Measurements from ENCODE around the gene CAPZB.

DNA sequence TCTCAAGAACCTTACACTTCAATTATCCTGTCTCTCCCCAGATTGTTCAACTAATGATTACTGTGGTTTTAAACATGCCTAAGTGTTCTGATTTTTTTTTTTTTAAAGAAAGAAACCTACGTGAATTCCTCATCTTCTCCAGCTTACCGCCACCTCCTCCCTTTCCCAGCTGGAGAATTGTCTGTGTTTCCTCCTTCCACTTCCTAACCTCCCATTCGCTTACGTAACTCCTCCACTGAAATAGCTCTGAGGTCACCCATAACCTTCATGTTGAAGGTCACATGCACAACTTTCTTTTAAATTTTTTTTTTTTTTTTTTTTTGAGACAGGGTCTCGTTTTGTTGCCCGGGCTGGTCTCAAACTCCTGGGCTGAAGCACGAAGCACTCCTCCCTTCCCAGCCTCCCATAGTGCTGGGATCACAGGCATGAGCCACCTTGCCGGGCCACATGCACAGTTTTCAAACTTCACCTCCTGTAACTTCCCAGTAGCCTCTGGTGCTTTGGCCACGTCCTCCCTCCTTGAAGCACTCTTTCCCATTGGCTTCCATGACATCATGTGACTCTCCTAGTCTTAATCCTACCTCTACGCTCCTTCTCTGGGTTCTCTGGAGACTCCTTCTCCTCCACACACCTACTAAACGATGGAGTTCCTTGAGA, 9.8 kb upstream of the CAPZB start:
- TF ChIP-seq, protein P1, sequence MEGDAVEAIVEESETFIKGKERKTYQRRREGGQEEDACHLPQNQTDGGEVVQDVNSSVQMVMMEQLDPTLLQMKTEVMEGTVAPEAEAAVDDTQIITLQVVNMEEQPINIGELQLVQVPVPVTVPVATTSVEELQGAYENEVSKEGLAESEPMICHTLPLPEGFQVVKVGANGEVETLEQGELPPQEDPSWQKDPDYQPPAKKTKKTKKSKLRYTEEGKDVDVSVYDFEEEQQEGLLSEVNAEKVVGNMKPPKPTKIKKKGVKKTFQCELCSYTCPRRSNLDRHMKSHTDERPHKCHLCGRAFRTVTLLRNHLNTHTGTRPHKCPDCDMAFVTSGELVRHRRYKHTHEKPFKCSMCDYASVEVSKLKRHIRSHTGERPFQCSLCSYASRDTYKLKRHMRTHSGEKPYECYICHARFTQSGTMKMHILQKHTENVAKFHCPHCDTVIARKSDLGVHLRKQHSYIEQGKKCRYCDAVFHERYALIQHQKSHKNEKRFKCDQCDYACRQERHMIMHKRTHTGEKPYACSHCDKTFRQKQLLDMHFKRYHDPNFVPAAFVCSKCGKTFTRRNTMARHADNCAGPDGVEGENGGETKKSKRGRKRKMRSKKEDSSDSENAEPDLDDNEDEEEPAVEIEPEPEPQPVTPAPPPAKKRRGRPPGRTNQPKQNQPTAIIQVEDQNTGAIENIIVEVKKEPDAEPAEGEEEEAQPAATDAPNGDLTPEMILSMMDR (IDR thresholded peaks at IDR 0.05; ENCODE audit: low read length), result no peak
- TF ChIP-seq EZH2 (IDR thresholded peaks at IDR 0.05; ENCODE audit: borderline replicate concordance, low read length), result no peak

Measured in OCI-LY1 (cell line).